Measurements from ENCODE around the gene ST3GAL6. TPM values are rescaled to one million over a fixed set of nuclear protein-coding genes. Genes with fewer than 3 reads are reported as not detected.

ST3GAL6 gene
- total and polyA plus RNA-seq, 2 of the 13 experiments (the other 11 are each of a cell fraction or from before 2014, with no cell fraction given): 17.5 to 23.2 TPM

DNA sequence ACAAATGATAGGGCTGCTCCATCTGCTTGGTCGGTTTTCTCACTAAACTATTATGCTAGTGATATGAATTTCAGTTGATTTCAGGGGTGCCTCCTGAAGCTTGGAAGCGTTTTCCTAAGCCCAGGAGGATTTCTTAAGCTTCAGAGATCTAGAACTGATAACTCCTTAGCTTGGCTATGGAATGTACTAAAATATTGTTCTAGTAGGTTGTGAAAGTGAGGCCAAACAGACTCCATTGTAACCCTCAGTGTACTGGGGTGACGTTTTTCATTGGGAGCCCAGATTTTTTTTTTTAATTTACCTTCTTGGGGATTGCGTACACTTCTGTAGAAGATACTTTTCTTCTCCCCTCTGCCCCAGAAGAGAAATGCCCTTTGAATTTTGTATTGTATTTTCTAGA lies 17.0 kb upstream of the ST3GAL6 start (continued):
- TF ChIP-seq, protein P1, sequence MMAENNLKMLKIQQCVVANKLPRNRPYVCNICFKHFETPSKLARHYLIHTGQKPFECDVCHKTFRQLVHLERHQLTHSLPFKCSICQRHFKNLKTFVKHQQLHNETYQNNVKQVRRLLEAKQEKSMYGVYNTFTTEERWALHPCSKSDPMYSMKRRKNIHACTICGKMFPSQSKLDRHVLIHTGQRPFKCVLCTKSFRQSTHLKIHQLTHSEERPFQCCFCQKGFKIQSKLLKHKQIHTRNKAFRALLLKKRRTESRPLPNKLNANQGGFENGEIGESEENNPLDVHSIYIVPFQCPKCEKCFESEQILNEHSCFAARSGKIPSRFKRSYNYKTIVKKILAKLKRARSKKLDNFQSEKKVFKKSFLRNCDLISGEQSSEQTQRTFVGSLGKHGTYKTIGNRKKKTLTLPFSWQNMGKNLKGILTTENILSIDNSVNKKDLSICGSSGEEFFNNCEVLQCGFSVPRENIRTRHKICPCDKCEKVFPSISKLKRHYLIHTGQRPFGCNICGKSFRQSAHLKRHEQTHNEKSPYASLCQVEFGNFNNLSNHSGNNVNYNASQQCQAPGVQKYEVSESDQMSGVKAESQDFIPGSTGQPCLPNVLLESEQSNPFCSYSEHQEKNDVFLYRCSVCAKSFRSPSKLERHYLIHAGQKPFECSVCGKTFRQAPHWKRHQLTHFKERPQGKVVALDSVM (CRISPR knock-in tag; IDR thresholded peaks at IDR 0.05): no peak
- TF ChIP-seq, protein P2, sequence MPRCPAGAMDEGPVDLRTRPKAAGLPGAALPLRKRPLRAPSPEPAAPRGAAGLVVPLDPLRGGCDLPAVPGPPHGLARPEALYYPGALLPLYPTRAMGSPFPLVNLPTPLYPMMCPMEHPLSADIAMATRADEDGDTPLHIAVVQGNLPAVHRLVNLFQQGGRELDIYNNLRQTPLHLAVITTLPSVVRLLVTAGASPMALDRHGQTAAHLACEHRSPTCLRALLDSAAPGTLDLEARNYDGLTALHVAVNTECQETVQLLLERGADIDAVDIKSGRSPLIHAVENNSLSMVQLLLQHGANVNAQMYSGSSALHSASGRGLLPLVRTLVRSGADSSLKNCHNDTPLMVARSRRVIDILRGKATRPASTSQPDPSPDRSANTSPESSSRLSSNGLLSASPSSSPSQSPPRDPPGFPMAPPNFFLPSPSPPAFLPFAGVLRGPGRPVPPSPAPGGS (CRISPR knock-in tag; IDR thresholded peaks at IDR 0.05): no peak
- TF ChIP-seq NCOA1 (CRISPR knock-in tag; IDR thresholded peaks at IDR 0.05) (no peak), SMAD1 (CRISPR knock-in tag; IDR thresholded peaks at IDR 0.05; ENCODE audit: borderline replicate concordance, low read depth) (no peak), NCOA2 (CRISPR knock-in tag; IDR thresholded peaks at IDR 0.05) (no peak), SOX5 (CRISPR knock-in tag; IDR thresholded peaks at IDR 0.05; ENCODE audit: borderline replicate concordance) (no peak), ZNF672 (CRISPR knock-in tag; IDR thresholded peaks at IDR 0.05) (no peak), ZNF232 (CRISPR knock-in tag; IDR thresholded peaks at IDR 0.05; ENCODE audit: borderline replicate concordance) (no peak), MZF1 (CRISPR knock-in tag; IDR thresholded peaks at IDR 0.05; ENCODE audit: borderline replicate concordance) (no peak)

DNA sequence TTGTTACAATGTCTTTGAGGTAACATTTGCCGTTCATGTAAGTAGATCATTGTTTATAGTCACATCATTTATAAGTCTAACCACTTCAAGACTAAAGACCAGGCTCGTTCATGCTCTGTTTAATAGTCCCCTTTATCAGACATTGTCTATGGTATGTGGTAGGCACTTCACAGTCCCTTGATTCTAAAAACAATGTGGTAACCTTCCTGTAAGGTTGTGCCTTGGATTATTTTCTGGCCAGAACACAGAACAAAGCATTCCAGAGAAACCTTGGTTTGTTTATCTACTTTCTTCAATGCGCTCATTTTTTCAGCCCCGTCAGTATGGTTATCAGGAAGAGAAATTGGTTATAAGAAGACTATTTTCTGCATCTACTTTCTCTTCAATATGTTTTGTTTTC lies 16.3 kb upstream of the ST3GAL6 start:
- no TSS peak for BruUV-seq (replicated peaks)
- ATAC-seq (no peak), FAIRE-seq (no peak), DNase-seq (ENCODE audit: low spot score) (peak; percentile 51)
- Histone ChIP-seq H3K9ac (ENCODE audit: insufficient read depth, low read depth, low read length) (no peak overlapping the region), H2AFZ (ENCODE audit: low read length) (no peak overlapping the region), H3K36me3 (replicated peaks in 1 of 2; ENCODE audit: control insufficient read depth in 1 of 2, insufficient read depth in 2 of 2, low read length in 2 of 2) (no peaks in the 10 kb centered on the region; a peak in 2 of 5 replicates), H3K9me3 (ENCODE audit: low read length) (no peaks in the 10 kb centered on the region), H3K4me3 (replicated peaks in 1 of 3; ENCODE audit: insufficient read depth in 1 of 3, low read depth in 2 of 3, low read length in 3 of 3) (no peak overlapping the region), H3K4me1 (ENCODE audit: insufficient read depth, low read length) (peaks cover 78% of the 10 kb centered on the region), H3K4me2 (ENCODE audit: low read depth, low read length) (no peak overlapping the region), H3K27me3 (ENCODE audit: control insufficient read depth in 1 of 2, insufficient read depth in 2 of 2, low read length in 2 of 2) (no peaks in the 10 kb centered on the region), H3K79me2 (ENCODE audit: insufficient read depth, low read length) (peaks cover 73% of the 10 kb centered on the region), H3K27ac (ENCODE audit: extremely low read length, insufficient read depth, low read length) (peak overlapping the region; percentile 41), H4K20me1 (ENCODE audit: insufficient read depth, low read length) (peaks cover 5% of the 10 kb centered on the region; the same call in 1 of the 2 replicates)
- WGBS (ENCODE audit: low lambda C conversion rate): 76% methylated on average over 4 of the region's 4 CpGs
- in situ Hi-C loops (cut with HindIII; ENCODE audit: extremely low pct_ligation_motif_present, low pct_unique_long_range_greater_than_20kb): no loop called here
- ChIA-PET CTCF (ENCODE audit: low intra/inter-chr PET ratio, low total read pairs) (no interaction called here), POLR2A (no interaction called here)
- intact Hi-C loops (cut with micrococcal nuclease; ENCODE audit: unreplicated experiment): no loop called here
- TF ChIP-seq ZSCAN21 (CRISPR knock-in tag; IDR thresholded peaks at IDR 0.05; ENCODE audit: borderline replicate concordance) (no peak), ZFP90 (CRISPR knock-in tag; IDR thresholded peaks at IDR 0.05; ENCODE audit: borderline replicate concordance) (no peak), ZNF530 (CRISPR knock-in tag; IDR thresholded peaks at IDR 0.05; ENCODE audit: low read depth) (no peak), HIVEP1 (CRISPR knock-in tag; IDR thresholded peaks at IDR 0.05) (no peak), SOX13 (IDR thresholded peaks at IDR 0.05) (no peak), SOX13 (CRISPR knock-in tag; conservative IDR thresholded peaks at IDR 0.05 in 1 of 2, IDR thresholded peaks at IDR 0.05 in 1 of 2) (peak in 1 of 2 experiments; percentile 68; a peak in 2 of 4 replicates)
- TF ChIP-seq, protein P3, sequence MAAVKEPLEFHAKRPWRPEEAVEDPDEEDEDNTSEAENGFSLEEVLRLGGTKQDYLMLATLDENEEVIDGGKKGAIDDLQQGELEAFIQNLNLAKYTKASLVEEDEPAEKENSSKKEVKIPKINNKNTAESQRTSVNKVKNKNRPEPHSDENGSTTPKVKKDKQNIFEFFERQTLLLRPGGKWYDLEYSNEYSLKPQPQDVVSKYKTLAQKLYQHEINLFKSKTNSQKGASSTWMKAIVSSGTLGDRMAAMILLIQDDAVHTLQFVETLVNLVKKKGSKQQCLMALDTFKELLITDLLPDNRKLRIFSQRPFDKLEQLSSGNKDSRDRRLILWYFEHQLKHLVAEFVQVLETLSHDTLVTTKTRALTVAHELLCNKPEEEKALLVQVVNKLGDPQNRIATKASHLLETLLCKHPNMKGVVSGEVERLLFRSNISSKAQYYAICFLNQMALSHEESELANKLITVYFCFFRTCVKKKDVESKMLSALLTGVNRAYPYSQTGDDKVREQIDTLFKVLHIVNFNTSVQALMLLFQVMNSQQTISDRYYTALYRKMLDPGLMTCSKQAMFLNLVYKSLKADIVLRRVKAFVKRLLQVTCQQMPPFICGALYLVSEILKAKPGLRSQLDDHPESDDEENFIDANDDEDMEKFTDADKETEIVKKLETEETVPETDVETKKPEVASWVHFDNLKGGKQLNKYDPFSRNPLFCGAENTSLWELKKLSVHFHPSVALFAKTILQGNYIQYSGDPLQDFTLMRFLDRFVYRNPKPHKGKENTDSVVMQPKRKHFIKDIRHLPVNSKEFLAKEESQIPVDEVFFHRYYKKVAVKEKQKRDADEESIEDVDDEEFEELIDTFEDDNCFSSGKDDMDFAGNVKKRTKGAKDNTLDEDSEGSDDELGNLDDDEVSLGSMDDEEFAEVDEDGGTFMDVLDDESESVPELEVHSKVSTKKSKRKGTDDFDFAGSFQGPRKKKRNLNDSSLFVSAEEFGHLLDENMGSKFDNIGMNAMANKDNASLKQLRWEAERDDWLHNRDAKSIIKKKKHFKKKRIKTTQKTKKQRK (IDR thresholded peaks at IDR 0.05; ENCODE audit: low read length): no peak
